ENCODE data around the gene TGFA. TPM values are rescaled to one million over a fixed set of nuclear protein-coding genes. Genes with fewer than 3 reads are reported as not detected.

Gene TGFA
- total and polyA plus RNA-seq, 2 experiments from 2014 or later = 1.4 to 6.5 TPM

GRCh38 chr2:70541481-70542020 lies 12.1 kb downstream of the TGFA start:
- no peak overlapping the region for H3K4me3 Mint-ChIP-seq
- ATAC-seq = peak; percentile 66
- Histone ChIP-seq H3K27ac (ENCODE audit: low read depth) (no peak overlapping the region), H3K27me3 (ENCODE audit: insufficient read depth) (no peaks in the 10 kb centered on the region), H3K4me2 (no peak overlapping the region), H3K79me2 (replicated peaks; ENCODE audit: insufficient read depth) (no peaks in the 10 kb centered on the region), H3K9me2 (ENCODE audit: insufficient read depth) (no peaks in the 10 kb centered on the region), H3F3A (replicated peaks; ENCODE audit: low read depth) (no peaks in the 10 kb centered on the region), H2AFZ (no peak overlapping the region), H4K20me1 (replicated peaks; ENCODE audit: insufficient read depth) (no peaks in the 10 kb centered on the region), H3K36me3 (ENCODE audit: insufficient read depth) (no peaks in the 10 kb centered on the region), H3K4me1 (ENCODE audit: insufficient read depth) (no peaks in the 10 kb centered on the region), H3K4me3 (no peak overlapping the region)
- H3K27ac Mint-ChIP-seq = no peak overlapping the region
- H3K4me1 Mint-ChIP-seq = peaks cover 4% of the 10 kb centered on the region; the same call in 2 of the 3 replicates
- TF ChIP-seq EZH2phosphoT487 (IDR thresholded peaks at IDR 0.05; ENCODE audit: unreplicated experiment) = no peak
- TF ChIP-seq ZNF331 (CRISPR knock-in tag; IDR thresholded peaks at IDR 0.05; ENCODE audit: low read depth) = no peak
- TF ChIP-seq, protein P1, sequence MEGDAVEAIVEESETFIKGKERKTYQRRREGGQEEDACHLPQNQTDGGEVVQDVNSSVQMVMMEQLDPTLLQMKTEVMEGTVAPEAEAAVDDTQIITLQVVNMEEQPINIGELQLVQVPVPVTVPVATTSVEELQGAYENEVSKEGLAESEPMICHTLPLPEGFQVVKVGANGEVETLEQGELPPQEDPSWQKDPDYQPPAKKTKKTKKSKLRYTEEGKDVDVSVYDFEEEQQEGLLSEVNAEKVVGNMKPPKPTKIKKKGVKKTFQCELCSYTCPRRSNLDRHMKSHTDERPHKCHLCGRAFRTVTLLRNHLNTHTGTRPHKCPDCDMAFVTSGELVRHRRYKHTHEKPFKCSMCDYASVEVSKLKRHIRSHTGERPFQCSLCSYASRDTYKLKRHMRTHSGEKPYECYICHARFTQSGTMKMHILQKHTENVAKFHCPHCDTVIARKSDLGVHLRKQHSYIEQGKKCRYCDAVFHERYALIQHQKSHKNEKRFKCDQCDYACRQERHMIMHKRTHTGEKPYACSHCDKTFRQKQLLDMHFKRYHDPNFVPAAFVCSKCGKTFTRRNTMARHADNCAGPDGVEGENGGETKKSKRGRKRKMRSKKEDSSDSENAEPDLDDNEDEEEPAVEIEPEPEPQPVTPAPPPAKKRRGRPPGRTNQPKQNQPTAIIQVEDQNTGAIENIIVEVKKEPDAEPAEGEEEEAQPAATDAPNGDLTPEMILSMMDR (conservative IDR thresholded peaks at IDR 0.05; ENCODE audit: low read depth in 2 of 2) = peak in 1 of 2 experiments; percentile 32; a peak in 2 of 4 replicates
- TF ChIP-seq POLR2AphosphoS5 (IDR thresholded peaks at IDR 0.05; ENCODE audit: low read depth) = no peak
- no peak for TF ChIP-seq REST (IDR thresholded peaks at IDR 0.05; ENCODE audit: unreplicated experiment)
- H3K9me3 Mint-ChIP-seq = no peaks in the 10 kb centered on the region
- H3K36me3 Mint-ChIP-seq (ENCODE audit: low read depth) = no peaks in the 10 kb centered on the region
- DNase-seq (ENCODE audit: low spot score) = peak; percentile 28
- H3K27me3 Mint-ChIP-seq (ENCODE audit: insufficient read depth, low read depth, poor library complexity) = no peaks in the 10 kb centered on the region

GRCh38 chr2:70537840-70538239 lies 15.8 kb downstream of the TGFA start:
- TF ChIP-seq ZNF331 (CRISPR knock-in tag; IDR thresholded peaks at IDR 0.05; ENCODE audit: low read depth) = no peak
- no peak for TF ChIP-seq CREB1 (CRISPR knock-in tag; IDR thresholded peaks at IDR 0.05; ENCODE audit: low read depth)
- TF ChIP-seq, protein P2, sequence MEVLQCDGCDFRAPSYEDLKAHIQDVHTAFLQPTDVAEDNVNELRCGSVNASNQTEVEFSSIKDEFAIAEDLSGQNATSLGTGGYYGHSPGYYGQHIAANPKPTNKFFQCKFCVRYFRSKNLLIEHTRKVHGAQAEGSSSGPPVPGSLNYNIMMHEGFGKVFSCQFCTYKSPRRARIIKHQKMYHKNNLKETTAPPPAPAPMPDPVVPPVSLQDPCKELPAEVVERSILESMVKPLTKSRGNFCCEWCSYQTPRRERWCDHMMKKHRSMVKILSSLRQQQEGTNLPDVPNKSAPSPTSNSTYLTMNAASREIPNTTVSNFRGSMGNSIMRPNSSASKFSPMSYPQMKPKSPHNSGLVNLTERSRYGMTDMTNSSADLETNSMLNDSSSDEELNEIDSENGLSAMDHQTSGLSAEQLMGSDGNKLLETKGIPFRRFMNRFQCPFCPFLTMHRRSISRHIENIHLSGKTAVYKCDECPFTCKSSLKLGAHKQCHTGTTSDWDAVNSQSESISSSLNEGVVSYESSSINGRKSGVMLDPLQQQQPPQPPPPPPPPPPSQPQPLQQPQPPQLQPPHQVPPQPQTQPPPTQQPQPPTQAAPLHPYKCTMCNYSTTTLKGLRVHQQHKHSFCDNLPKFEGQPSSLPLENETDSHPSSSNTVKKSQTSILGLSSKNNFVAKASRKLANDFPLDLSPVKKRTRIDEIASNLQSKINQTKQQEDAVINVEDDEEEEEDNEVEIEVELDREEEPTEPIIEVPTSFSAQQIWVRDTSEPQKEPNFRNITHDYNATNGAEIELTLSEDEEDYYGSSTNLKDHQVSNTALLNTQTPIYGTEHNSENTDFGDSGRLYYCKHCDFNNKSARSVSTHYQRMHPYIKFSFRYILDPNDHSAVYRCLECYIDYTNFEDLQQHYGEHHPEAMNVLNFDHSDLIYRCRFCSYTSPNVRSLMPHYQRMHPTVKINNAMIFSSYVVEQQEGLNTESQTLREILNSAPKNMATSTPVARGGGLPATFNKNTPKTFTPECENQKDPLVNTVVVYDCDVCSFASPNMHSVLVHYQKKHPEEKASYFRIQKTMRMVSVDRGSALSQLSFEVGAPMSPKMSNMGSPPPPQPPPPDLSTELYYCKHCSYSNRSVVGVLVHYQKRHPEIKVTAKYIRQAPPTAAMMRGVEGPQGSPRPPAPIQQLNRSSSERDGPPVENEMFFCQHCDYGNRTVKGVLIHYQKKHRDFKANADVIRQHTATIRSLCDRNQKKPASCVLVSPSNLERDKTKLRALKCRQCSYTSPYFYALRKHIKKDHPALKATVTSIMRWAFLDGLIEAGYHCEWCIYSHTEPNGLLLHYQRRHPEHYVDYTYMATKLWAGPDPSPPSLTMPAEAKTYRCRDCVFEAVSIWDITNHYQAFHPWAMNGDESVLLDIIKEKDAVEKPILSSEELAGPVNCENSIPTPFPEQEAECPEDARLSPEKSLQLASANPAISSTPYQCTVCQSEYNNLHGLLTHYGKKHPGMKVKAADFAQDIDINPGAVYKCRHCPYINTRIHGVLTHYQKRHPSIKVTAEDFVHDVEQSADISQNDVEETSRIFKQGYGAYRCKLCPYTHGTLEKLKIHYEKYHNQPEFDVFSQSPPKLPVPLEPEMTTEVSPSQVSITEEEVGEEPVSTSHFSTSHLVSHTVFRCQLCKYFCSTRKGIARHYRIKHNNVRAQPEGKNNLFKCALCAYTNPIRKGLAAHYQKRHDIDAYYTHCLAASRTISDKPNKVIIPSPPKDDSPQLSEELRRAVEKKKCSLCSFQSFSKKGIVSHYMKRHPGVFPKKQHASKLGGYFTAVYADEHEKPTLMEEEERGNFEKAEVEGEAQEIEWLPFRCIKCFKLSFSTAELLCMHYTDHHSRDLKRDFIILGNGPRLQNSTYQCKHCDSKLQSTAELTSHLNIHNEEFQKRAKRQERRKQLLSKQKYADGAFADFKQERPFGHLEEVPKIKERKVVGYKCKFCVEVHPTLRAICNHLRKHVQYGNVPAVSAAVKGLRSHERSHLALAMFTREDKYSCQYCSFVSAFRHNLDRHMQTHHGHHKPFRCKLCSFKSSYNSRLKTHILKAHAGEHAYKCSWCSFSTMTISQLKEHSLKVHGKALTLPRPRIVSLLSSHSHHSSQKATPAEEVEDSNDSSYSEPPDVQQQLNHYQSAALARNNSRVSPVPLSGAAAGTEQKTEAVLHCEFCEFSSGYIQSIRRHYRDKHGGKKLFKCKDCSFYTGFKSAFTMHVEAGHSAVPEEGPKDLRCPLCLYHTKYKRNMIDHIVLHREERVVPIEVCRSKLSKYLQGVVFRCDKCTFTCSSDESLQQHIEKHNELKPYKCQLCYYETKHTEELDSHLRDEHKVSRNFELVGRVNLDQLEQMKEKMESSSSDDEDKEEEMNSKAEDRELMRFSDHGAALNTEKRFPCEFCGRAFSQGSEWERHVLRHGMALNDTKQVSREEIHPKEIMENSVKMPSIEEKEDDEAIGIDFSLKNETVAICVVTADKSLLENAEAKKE (CRISPR knock-in tag; IDR thresholded peaks at IDR 0.05) = no peak
- TF ChIP-seq EZH2 (IDR thresholded peaks at IDR 0.05; ENCODE audit: low read depth, unreplicated experiment) = no peak
- Mint-ChIP-seq H3K4me3 (no peak overlapping the region), H3K4me1 (peaks cover 4% of the 10 kb centered on the region; the same call in 2 of the 3 replicates), H3K27me3 (ENCODE audit: insufficient read depth, low read depth, poor library complexity) (peaks cover 5% of the 10 kb centered on the region), H3K27ac (no peak overlapping the region), H3K36me3 (ENCODE audit: low read depth) (no peaks in the 10 kb centered on the region), H3K9me3 (no peaks in the 10 kb centered on the region)
- H4K20me1 ChIP-seq (replicated peaks; ENCODE audit: insufficient read depth) = no peaks in the 10 kb centered on the region
- no peak overlapping the region for H3K4me3 ChIP-seq
- no peaks in the 10 kb centered on the region for H3F3A ChIP-seq (replicated peaks; ENCODE audit: low read depth)
- no peak overlapping the region for H3K4me2 ChIP-seq
- H3K4me1 ChIP-seq (ENCODE audit: insufficient read depth) = no peaks in the 10 kb centered on the region
- H3K36me3 ChIP-seq (ENCODE audit: insufficient read depth) = no peaks in the 10 kb centered on the region
- no peaks in the 10 kb centered on the region for H3K79me2 ChIP-seq (replicated peaks; ENCODE audit: insufficient read depth)
- no peak overlapping the region for H3K27ac ChIP-seq (ENCODE audit: low read depth)
- H3K27me3 ChIP-seq (ENCODE audit: insufficient read depth) = no peaks in the 10 kb centered on the region
- H2AFZ ChIP-seq = no peak overlapping the region
- no peak for DNase-seq (ENCODE audit: low spot score)
- no peaks in the 10 kb centered on the region for H3K9me2 ChIP-seq (ENCODE audit: insufficient read depth)
- no peak for ATAC-seq
